Type B pancreatic cell (in vitro differentiated cells): ENCODE measurements around the gene GPR35. TPM values are rescaled to one million over a fixed set of nuclear protein-coding genes. Genes with fewer than 3 reads are reported as not detected.

Experiments used
- DNase-seq: peaks from one replicate; pipeline ENCODE4 v3.0.0; 2021; ENCODE audit warnings: mixed read lengths; ENCODE audit not compliant: unreplicated experiment; ENCODE audit errors: extremely low spot score
- H3K27ac Mint-ChIP-seq: 2 replicates; pipeline ENCODE4 v1.8.0; 2021; ENCODE audit warnings: mild to moderate bottlenecking, mixed read lengths
- H3K27me3 Mint-ChIP-seq: 2 replicates; pipeline ENCODE4 v1.8.0; 2021; ENCODE audit warnings: mixed read lengths
- H3K36me3 Mint-ChIP-seq: 2 replicates; pipeline ENCODE4 v1.8.0; 2021; ENCODE audit warnings: mixed read lengths
- H3K4me1 Mint-ChIP-seq: one replicate; pipeline ENCODE4 v1.8.0; 2021; ENCODE audit warnings: mixed read lengths; ENCODE audit not compliant: unreplicated experiment
- H3K4me3 Mint-ChIP-seq: 2 replicates; pipeline ENCODE4 v1.8.0; 2021; ENCODE audit warnings: mild to moderate bottlenecking, mixed read lengths
- H3K9me3 Mint-ChIP-seq: 2 replicates; pipeline ENCODE4 v1.8.0; 2021; ENCODE audit warnings: mixed read lengths
- CTCF ChIP-seq: fragments of 200-600 bp; sonication (generic); conservative IDR thresholded peaks from 2 replicates; pipeline ENCODE4 v1.5.0; 2021; ENCODE audit warnings: antibody characterized with exemption, mild to moderate bottlenecking
- total RNA-seq: library from RNA; stranded (reverse); gene quantifications from 2 replicates; pipeline ENCODE4 v1.2.1, GENCODE V29; 2021; ENCODE audit warnings: low replicate concordance

The GPR35 gene
- total RNA-seq, 1 donor from 2014 or later: 3.6 TPM

- Mint-ChIP-seq H3K4me3 (no peak overlapping the region), H3K27ac (no peak overlapping the region), H3K9me3 (no peaks in the 10 kb centered on the region), H3K4me1 (peaks cover 4% of the 10 kb centered on the region), H3K27me3 (no peaks in the 10 kb centered on the region), H3K36me3 (no peaks in the 10 kb centered on the region)
- DNase-seq: no peak
- no peak for TF ChIP-seq CTCF
Observed at GRCh38 chr2:240624011-240624949, 1.0 kb upstream of the GPR35 start.

GRCh38 chr2:240626531-240627300, 1.4 kb downstream of the GPR35 start:
- no peak overlapping the region for H3K27ac Mint-ChIP-seq
- no peak for TF ChIP-seq CTCF
- no peaks in the 10 kb centered on the region for H3K36me3 Mint-ChIP-seq
- peaks cover 4% of the 10 kb centered on the region for H3K4me1 Mint-ChIP-seq
- no peak for DNase-seq
- H3K27me3 Mint-ChIP-seq: no peaks in the 10 kb centered on the region
- H3K4me3 Mint-ChIP-seq: no peak overlapping the region
- no peaks in the 10 kb centered on the region for H3K9me3 Mint-ChIP-seq

- DNase-seq: peak; percentile 58
- no peaks in the 10 kb centered on the region for H3K27me3 Mint-ChIP-seq
- TF ChIP-seq CTCF: no peak
- H3K36me3 Mint-ChIP-seq: no peaks in the 10 kb centered on the region
- H3K9me3 Mint-ChIP-seq: peaks cover under 1% of the 10 kb centered on the region
- no peak overlapping the region for H3K4me3 Mint-ChIP-seq
- no peaks in the 10 kb centered on the region for H3K4me1 Mint-ChIP-seq
- H3K27ac Mint-ChIP-seq: no peak overlapping the region
Observed at GRCh38 chr2:240627736-240628506, 2.6 kb downstream of the GPR35 start.

- no peaks in the 10 kb centered on the region for H3K27me3 Mint-ChIP-seq
- TF ChIP-seq CTCF: no peak
- no peak overlapping the region for H3K27ac Mint-ChIP-seq
- DNase-seq: peak; percentile 60
- H3K9me3 Mint-ChIP-seq: peaks cover 6% of the 10 kb centered on the region
- H3K4me3 Mint-ChIP-seq: no peak overlapping the region
- no peaks in the 10 kb centered on the region for H3K36me3 Mint-ChIP-seq
- no peaks in the 10 kb centered on the region for H3K4me1 Mint-ChIP-seq
Observed at GRCh38 chr2:240628507-240628807, 3.2 kb downstream of the GPR35 start.

GRCh38 chr2:240628808-240629618, 3.7 kb downstream of the GPR35 start:
- Mint-ChIP-seq H3K36me3 (no peaks in the 10 kb centered on the region), H3K4me3 (no peak overlapping the region), H3K9me3 (peaks cover 8% of the 10 kb centered on the region), H3K4me1 (no peaks in the 10 kb centered on the region), H3K27ac (no peak overlapping the region), H3K27me3 (no peaks in the 10 kb centered on the region)
- no peak for TF ChIP-seq CTCF
- peak; percentile 68 for DNase-seq
